ENCODE results near the gene GGA1. TPM values are rescaled to one million over a fixed set of nuclear protein-coding genes. Genes with fewer than 3 reads are reported as not detected.

The GGA1 gene
- total RNA-seq, 1 donor from 2014 or later = 56.1 TPM

DNA sequence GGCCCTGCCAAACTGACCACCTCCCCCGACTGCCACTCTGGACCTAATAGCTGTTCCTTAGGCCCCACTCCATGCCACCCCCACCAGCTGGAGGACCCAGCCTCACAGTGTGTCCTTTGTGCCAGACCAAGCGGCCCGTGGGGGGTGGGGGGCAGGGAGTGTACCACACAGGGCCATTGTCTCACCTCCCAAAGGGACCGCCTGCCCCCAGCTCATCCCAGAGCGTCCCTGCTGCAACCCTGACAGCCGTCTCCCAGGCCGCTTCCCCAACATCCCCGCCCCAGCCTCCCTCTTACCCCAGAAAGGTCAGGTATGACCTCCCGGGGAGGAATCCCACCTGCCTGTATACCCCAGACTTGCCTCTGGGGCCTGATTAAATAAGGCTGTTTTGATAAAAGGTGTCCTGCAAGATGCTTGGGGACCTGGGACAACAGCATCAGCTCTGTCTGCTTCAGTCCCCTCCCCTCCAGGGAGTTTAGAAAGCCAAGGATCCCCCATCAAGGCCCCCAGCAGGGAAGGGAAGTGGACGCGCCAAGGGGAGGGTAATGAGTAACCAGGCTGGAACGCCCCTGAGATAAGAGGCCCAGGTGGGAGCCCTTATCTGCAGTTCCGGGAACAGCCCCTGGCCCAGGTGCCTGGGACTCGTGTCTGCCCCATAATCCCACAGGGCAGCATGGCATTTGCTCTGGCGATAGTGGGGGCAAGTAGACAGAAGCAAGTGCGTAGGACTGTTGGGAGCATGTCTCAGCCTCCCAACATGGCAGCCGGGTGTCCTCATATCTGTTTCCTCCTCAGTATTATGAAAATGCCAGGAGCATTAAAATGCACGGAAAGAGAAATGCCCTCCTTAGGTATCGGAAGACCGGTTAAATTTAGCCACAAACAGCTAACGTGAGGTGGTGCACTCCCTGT is 39.4 kb upstream of the GGA1 start:
- Mint-ChIP-seq H3K4me3 (ENCODE audit: unreplicated experiment) (no peak overlapping the region), H3K36me3 (ENCODE audit: unreplicated experiment) (peaks cover 24% of the 10 kb centered on the region), H3K9me3 (ENCODE audit: unreplicated experiment) (no peaks in the 10 kb centered on the region), H3K4me1 (ENCODE audit: unreplicated experiment) (peaks cover 42% of the 10 kb centered on the region), H3K27ac (ENCODE audit: unreplicated experiment) (peak overlapping the region; percentile 23), H3K27me3 (ENCODE audit: unreplicated experiment) (no peaks in the 10 kb centered on the region)
- TF ChIP-seq CTCF (IDR thresholded peaks at IDR 0.05) = no peak
- DNase-seq (ENCODE audit: extremely low spot score, unreplicated experiment) = no peak

- TF ChIP-seq CTCF (IDR thresholded peaks at IDR 0.05) = no peak
- Mint-ChIP-seq H3K4me3 (ENCODE audit: unreplicated experiment) (no peak overlapping the region), H3K4me1 (ENCODE audit: unreplicated experiment) (peaks cover 38% of the 10 kb centered on the region), H3K36me3 (ENCODE audit: unreplicated experiment) (peaks cover 22% of the 10 kb centered on the region), H3K9me3 (ENCODE audit: unreplicated experiment) (no peaks in the 10 kb centered on the region), H3K27ac (ENCODE audit: unreplicated experiment) (peak overlapping the region; percentile 46), H3K27me3 (ENCODE audit: unreplicated experiment) (no peaks in the 10 kb centered on the region)
- no peak for DNase-seq (ENCODE audit: extremely low spot score, unreplicated experiment)
These were observed 38.5 kb upstream of the GGA1 start for GRCh38 chr22:37569921-37570660.

GRCh38 chr22:37570661-37570976 is 38.0 kb upstream of the GGA1 start:
- Mint-ChIP-seq H3K27me3 (ENCODE audit: unreplicated experiment) (no peaks in the 10 kb centered on the region), H3K4me1 (ENCODE audit: unreplicated experiment) (peaks cover 35% of the 10 kb centered on the region), H3K4me3 (ENCODE audit: unreplicated experiment) (no peak overlapping the region), H3K36me3 (ENCODE audit: unreplicated experiment) (peaks cover 22% of the 10 kb centered on the region), H3K9me3 (ENCODE audit: unreplicated experiment) (no peaks in the 10 kb centered on the region), H3K27ac (ENCODE audit: unreplicated experiment) (peak overlapping the region; percentile 46)
- DNase-seq (ENCODE audit: extremely low spot score, unreplicated experiment) = no peak
- no peak for TF ChIP-seq CTCF (IDR thresholded peaks at IDR 0.05)

- Mint-ChIP-seq H3K27ac (ENCODE audit: unreplicated experiment) (no peak overlapping the region), H3K4me3 (ENCODE audit: unreplicated experiment) (no peak overlapping the region), H3K4me1 (ENCODE audit: unreplicated experiment) (peaks cover 32% of the 10 kb centered on the region), H3K27me3 (ENCODE audit: unreplicated experiment) (no peaks in the 10 kb centered on the region), H3K9me3 (ENCODE audit: unreplicated experiment) (no peaks in the 10 kb centered on the region), H3K36me3 (ENCODE audit: unreplicated experiment) (peaks cover 20% of the 10 kb centered on the region)
- peak; percentile 24 for TF ChIP-seq CTCF (IDR thresholded peaks at IDR 0.05)
- no peak for DNase-seq (ENCODE audit: extremely low spot score, unreplicated experiment)
These were observed 37.2 kb upstream of the GGA1 start for GRCh38 chr22:37571258-37571991.

Measured in osteocyte (in vitro differentiated cells).